ENCODE data around the gene KASH5. TPM values are rescaled to one million over a fixed set of nuclear protein-coding genes. Genes with fewer than 3 reads are reported as not detected.

KASH5 gene
- total RNA-seq, 2 experiments from 2014 or later: 12.0 to 16.3 TPM

DNA sequence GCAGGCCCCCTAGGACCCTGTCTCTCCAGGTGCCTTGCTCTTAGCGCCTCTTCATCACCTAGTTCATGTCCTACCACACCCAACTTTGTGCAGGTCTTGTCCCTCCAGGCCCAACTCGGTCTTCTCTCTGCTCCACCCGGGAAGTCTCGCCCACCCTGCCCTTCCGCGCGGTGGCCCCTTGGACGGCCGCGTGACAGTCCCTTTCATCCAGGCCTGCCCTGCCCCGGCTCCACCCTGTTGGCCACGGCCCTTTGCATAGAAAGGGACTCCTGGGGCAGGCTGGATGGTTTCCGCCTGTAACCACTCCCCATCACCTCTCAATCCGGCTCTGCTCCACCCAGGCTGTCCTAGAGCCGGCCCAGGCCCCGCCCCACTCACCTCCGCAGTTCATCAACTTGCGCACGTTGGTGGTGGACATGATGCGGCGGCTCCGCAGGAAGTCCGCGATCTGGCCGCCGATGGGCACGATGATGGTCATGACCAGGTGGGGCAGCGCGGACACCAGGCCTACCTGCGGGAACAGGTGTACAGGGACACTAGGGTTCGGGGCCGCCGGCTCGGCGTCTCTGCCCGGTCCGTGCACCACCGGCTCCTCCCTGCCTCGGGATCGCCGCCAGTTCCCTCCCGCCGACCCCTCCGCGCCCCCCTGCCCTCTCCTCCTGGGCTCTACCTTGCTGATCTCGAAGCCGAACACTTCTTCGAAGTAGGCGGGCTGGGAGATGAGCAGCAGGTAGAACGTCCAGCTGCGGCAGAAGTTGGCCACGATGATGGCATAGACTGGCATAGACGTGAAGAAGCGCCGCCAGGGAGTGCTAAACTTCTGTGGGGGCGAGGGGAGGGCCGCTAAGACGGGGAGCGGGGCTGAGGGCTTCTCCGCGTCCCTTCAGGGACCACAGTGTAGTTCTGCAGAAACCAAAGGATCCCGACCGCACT is 44.4 kb downstream of the KASH5 start:
- Histone ChIP-seq H2AFZ (ENCODE audit: low read length) (no peak overlapping the region), H3K27ac (ENCODE audit: low read depth, low read length, poor library complexity, severe bottlenecking) (no peak overlapping the region), H3K79me2 (ENCODE audit: insufficient read depth, low read depth, low read length) (no peaks in the 10 kb centered on the region), H4K20me1 (ENCODE audit: insufficient read depth, low read length) (no peaks in the 10 kb centered on the region), H3K4me2 (ENCODE audit: low read length) (no peak overlapping the region), H3K9me2 (ENCODE audit: insufficient read depth, low read length) (no peaks in the 10 kb centered on the region), H3K36me3 (ENCODE audit: insufficient read depth, low read length) (no peaks in the 10 kb centered on the region), H3K4me1 (ENCODE audit: insufficient read depth, low read length, poor library complexity, severe bottlenecking) (peaks cover 37% of the 10 kb centered on the region), H3K9me3 (ENCODE audit: low read length) (no peaks in the 10 kb centered on the region), H3K4me3 (ENCODE audit: low read depth, low read length, poor library complexity, severe bottlenecking) (no peak overlapping the region)
- no peak for DNase-seq (ENCODE audit: low spot score)
- ChIA-PET CTCF (ENCODE audit: unreplicated experiment) (interaction anchor here (0.8 kb wide), 1 partner anchor 41 kb away, joined by 5 read pairs; no protein-coding TSS in a partner anchor), POLR2A (no interaction called here)
- intact Hi-C loops (cut with micrococcal nuclease; ENCODE audit: unreplicated experiment): no loop called here
- no TSS peak for BruUV-seq (replicated peaks)
- TF ChIP-seq EZH2phosphoT487 (IDR thresholded peaks at IDR 0.05; ENCODE audit: borderline replicate concordance, low read depth, low read length): no peak
- TF ChIP-seq, protein P1, sequence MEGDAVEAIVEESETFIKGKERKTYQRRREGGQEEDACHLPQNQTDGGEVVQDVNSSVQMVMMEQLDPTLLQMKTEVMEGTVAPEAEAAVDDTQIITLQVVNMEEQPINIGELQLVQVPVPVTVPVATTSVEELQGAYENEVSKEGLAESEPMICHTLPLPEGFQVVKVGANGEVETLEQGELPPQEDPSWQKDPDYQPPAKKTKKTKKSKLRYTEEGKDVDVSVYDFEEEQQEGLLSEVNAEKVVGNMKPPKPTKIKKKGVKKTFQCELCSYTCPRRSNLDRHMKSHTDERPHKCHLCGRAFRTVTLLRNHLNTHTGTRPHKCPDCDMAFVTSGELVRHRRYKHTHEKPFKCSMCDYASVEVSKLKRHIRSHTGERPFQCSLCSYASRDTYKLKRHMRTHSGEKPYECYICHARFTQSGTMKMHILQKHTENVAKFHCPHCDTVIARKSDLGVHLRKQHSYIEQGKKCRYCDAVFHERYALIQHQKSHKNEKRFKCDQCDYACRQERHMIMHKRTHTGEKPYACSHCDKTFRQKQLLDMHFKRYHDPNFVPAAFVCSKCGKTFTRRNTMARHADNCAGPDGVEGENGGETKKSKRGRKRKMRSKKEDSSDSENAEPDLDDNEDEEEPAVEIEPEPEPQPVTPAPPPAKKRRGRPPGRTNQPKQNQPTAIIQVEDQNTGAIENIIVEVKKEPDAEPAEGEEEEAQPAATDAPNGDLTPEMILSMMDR (conservative IDR thresholded peaks at IDR 0.05; ENCODE audit: low read length): no peak

DNA sequence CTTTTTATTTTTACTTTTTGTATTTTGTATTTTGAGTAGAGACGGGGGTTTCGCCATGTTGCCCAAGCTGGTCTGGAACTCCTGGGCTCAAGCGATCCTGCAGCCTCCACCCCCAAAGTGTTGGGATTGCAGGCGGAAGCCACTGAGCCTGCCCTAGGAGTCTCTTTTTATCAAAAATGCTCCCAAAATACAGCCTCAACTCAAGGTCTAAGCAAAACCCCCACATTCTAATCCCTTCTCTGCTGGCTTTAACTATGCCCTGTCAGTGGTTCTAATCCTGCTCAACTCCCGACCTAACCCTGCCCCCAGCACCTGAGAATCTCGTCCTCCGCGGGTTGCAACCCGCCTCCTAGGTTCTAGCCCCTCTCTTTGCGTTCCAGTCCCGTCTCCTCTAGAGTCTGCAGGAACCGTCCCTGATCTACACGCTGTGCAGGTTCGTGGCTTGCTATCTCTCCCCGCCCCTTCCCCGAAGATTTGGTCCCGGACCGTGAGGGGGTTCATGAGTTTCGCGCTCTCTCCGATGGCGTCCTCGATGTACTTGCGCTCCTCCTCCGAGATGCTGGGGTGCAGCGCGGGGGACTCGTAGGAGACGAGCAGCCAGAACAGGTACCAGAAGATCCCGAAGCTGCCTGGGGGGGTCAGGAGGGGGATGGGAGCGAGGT is 45.3 kb downstream of the KASH5 start:
- DNase-seq (ENCODE audit: low spot score): no peak

More for the DNA sequence above, 45.3 kb downstream of the KASH5 start:
- no peaks in the 10 kb centered on the region for H3K9me2 ChIP-seq (ENCODE audit: insufficient read depth, low read length)
- TF ChIP-seq, protein P1 (conservative IDR thresholded peaks at IDR 0.05; ENCODE audit: low read length): no peak
- TF ChIP-seq EZH2phosphoT487 (IDR thresholded peaks at IDR 0.05; ENCODE audit: borderline replicate concordance, low read depth, low read length): no peak
- H3K9me3 ChIP-seq (ENCODE audit: low read length): no peaks in the 10 kb centered on the region
- H4K20me1 ChIP-seq (ENCODE audit: insufficient read depth, low read length): no peaks in the 10 kb centered on the region
- CTCF ChIA-PET (ENCODE audit: unreplicated experiment): no interaction called here
- H3K79me2 ChIP-seq (ENCODE audit: insufficient read depth, low read depth, low read length): no peaks in the 10 kb centered on the region
- POLR2A ChIA-PET: no interaction called here
- H3K4me1 ChIP-seq (ENCODE audit: insufficient read depth, low read length, poor library complexity, severe bottlenecking): peaks cover 28% of the 10 kb centered on the region
- H2AFZ ChIP-seq (ENCODE audit: low read length): no peak overlapping the region
- H3K36me3 ChIP-seq (ENCODE audit: insufficient read depth, low read length): no peaks in the 10 kb centered on the region
- BruUV-seq (replicated peaks): no TSS peak
- intact Hi-C loops (cut with micrococcal nuclease; ENCODE audit: unreplicated experiment): no loop called here
- no peak overlapping the region for H3K27ac ChIP-seq (ENCODE audit: low read depth, low read length, poor library complexity, severe bottlenecking)
- no peak overlapping the region for H3K4me2 ChIP-seq (ENCODE audit: low read length)
- H3K4me3 ChIP-seq (ENCODE audit: low read depth, low read length, poor library complexity, severe bottlenecking): no peak overlapping the region

Measured in OCI-LY7 (cell line).